GM18526 (cell line): Measurements from ENCODE around the gene STARD3.

Source experiments
- POLR2A ChIP-seq: IDR thresholded peaks from 3 replicates; pipeline ENCODE4 v1.6.1; 2011; ENCODE audit not compliant: insufficient read length; ENCODE audit errors: extremely low read depth

STARD3 gene

GRCh38 chr17:39612291-39612894, 24.6 kb upstream of the STARD3 start:
- no peak for TF ChIP-seq POLR2A

GRCh38 chr17:39612935-39613464, 23.9 kb upstream of the STARD3 start:
- TF ChIP-seq POLR2A = no peak

- TF ChIP-seq POLR2A = no peak
Observed at GRCh38 chr17:39614545-39615157, 22.3 kb upstream of the STARD3 start.

- TF ChIP-seq POLR2A = no peak
Observed at GRCh38 chr17:39615434-39615833, 21.5 kb upstream of the STARD3 start.

- no peak for TF ChIP-seq POLR2A
Observed at GRCh38 chr17:39617100-39617445, 19.9 kb upstream of the STARD3 start.

GRCh38 chr17:39617446-39618245, 19.3 kb upstream of the STARD3 start:
- no peak for TF ChIP-seq POLR2A

GRCh38 chr17:39618246-39618913, 18.6 kb upstream of the STARD3 start:
- no peak for TF ChIP-seq POLR2A

- no peak for TF ChIP-seq POLR2A
Observed at GRCh38 chr17:39618956-39619785, 17.8 kb upstream of the STARD3 start.

GRCh38 chr17:39619786-39620101, 17.2 kb upstream of the STARD3 start:
- TF ChIP-seq POLR2A = no peak

- TF ChIP-seq POLR2A = no peak
Observed at GRCh38 chr17:39621523-39622379, 15.2 kb upstream of the STARD3 start.

- no peak for TF ChIP-seq POLR2A
Observed at GRCh38 chr17:39622380-39623006, 14.5 kb upstream of the STARD3 start.

GRCh38 chr17:39623356-39623950, 13.5 kb upstream of the STARD3 start:
- TF ChIP-seq POLR2A = no peak

- no peak for TF ChIP-seq POLR2A
Observed at GRCh38 chr17:39624313-39624712, 12.6 kb upstream of the STARD3 start.
